NCI-H1092 (cell line): Measurements from ENCODE around the gene ATAD2B.

ENCODE experiments used
- DNase-seq: peaks from one replicate; lab custom pipeline; 2025; lab: John Stamatoyannopoulos, UW

The ATAD2B gene

DNA sequence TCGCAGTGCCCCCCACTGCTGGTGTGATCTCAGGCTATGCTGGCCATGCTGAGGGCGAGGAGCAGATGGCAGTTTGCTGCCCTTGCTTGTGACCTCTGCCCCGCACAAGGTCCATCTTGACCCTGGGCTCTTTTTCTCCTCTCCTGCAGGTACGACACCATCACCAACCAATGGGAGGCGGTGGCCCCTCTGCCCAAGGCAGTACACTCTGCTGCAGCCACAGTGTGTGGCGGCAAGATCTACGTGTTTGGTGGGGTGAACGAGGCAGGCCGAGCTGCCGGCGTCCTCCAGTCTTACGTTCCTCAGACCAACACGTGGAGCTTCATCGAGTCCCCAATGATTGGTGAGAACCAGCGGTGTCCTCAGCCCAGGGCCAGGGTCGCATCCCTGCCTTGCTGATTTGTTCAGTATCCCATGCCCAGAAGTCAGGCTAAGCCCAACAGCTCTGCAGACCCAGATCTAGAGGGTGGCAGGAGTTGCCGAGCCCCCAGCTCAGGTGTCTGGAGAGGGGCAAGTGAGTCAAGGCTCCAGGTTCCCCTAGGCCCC is 223.8 kb downstream of the ATAD2B start:
- no peak for DNase-seq

DNA sequence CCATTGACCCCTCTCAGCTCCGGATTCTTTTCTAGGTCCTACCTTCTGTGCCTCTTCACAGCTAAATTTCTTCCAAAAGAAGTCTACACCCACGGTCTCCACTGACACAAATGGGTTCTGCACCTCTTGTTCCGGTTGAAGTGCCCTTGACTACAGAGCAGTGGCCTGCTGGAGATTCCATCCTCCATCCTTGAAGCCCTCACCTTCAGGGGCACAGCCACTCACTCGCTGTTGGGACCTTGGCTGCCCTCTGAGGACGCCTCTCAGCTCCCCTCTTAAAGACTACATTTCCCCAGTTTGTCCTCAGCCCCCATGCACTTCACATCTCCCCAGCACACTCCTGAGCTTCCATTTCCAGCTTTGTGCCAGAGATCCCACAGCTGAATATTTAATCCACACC is 226.3 kb downstream of the ATAD2B start:
- DNase-seq: no peak

DNA sequence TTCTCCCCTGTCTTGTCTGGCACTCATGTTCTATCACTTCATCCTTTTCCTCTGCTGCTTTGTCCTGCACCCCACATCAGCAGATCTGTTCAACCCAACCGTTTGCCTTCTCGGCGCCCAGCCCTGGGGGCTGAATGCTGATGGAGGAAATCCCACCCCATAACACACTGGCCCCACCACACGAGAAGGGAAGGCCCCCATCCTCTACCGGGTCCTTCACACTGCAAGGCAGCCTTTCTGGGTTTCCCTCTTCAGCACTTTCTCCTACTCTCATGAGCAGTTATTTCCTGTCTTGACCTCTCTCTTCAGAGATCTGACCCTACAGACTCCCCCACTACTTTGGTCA is 227.4 kb downstream of the ATAD2B start:
- no peak for DNase-seq

DNA sequence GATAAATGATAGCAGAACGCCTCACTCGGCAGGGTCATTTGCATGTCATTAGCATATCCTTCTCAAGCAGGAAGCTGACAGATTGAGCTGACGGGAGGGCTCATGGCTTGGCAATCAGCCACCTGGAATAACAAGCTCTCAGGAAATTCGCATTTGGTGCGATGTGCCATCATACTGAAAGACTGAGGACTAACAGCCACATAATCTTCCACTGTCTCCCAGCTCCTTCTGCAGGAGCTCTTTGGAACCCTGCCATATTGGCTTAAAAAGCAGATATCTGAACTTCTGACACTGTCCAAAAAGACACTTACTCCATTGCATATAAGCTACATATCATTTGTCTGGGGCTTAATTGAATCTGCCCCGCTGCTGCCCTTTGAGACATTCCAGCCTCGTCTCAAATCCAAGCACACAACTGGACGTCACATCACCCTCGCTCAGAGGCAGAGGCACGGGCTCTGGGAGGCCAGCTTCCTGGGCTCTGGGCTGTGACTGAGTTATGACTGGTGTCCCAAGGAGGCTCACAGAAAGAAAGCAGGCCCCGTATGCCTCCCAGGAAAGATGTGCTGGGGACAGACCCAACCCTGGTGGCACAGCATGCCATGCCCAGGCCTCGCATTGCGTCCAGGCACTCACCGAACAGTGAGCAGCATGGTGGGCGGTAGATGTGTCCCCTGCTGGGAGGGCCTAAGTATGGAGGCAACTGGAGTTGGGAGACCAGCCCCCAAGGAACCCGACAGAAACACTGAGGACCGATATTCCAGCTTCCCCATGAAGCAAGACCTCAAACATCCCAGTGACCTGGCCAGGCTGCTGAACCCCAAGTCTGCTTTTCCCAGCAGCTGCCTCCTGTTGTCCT is 228.0 kb downstream of the ATAD2B start:
- DNase-seq: no peak
